H1 (cell line): ENCODE results near the gene IL37. TPM values are rescaled to one million over a fixed set of nuclear protein-coding genes. Genes with fewer than 3 reads are reported as not detected.

Source experiments
- CTCF ChIA-PET: fragments of 300-600 bp; sonication (Branson Sonifier 250); formaldehyde crosslinking; loops from one replicate; lab custom pipeline; 2021; ENCODE audit not compliant: partially characterized antibody; lab: Charles Lee
- POLR2A ChIA-PET: fragments of 300-600 bp; sonication (Branson Sonifier 250); formaldehyde crosslinking; loops from one replicate; lab custom pipeline; 2021; ENCODE audit warnings: inconsistent platforms; ENCODE audit not compliant: partially characterized antibody; lab: Charles Lee
- DNase-seq, 2 experiments: peaks; one replicate each; pipeline versions ENCODE4 v3.0.0 to v3.0.0-alpha.2; 2010 to 2022; ENCODE audit warnings: low spot score in 2 of 2, low read depth in 1 of 2, mixed read lengths in 1 of 2
- FAIRE-seq: peaks from 2 replicates; lab custom pipeline; 2011; peaks lifted over from hg19 to GRCh38; lab: Jason Lieb, UNC
- H2AFZ ChIP-seq: 2 replicates; pipeline ENCODE4 v1.8.1; 2012; ENCODE audit warnings: low read length, inconsistent platforms
- H2AK5ac ChIP-seq: 2 replicates; pipeline ENCODE4 v1.6.1; 2013; ENCODE audit warnings: low read depth, low read length
- H2BK120ac ChIP-seq: replicated peaks from 2 replicates; pipeline ENCODE3; 2013; ENCODE audit warnings: low read depth, low read length, inconsistent platforms
- H2BK12ac ChIP-seq: 2 replicates; pipeline ENCODE4 v1.6.1; 2013; ENCODE audit warnings: low read depth, low read length
- H2BK15ac ChIP-seq: 2 replicates; pipeline ENCODE4 v1.6.1; 2013; ENCODE audit warnings: low read length
- H2BK20ac ChIP-seq: 2 replicates; pipeline ENCODE4 v1.6.1; 2013; ENCODE audit warnings: low read length
- H2BK5ac ChIP-seq: 2 replicates; pipeline ENCODE4 v1.6.1; 2013; ENCODE audit warnings: low read depth, low read length
- H3K14ac ChIP-seq: 2 replicates; pipeline ENCODE4 v1.6.1; 2013; ENCODE audit warnings: inconsistent platforms; ENCODE audit not compliant: insufficient read length
- H3K18ac ChIP-seq: 2 replicates; pipeline ENCODE4 v1.6.1; 2013; ENCODE audit warnings: low read length; ENCODE audit errors: extremely low read depth
- H3K23ac ChIP-seq: 2 replicates; pipeline ENCODE4 v1.6.1; 2013; ENCODE audit warnings: inconsistent platforms; ENCODE audit not compliant: insufficient read length
- H3K23me2 ChIP-seq: 2 replicates; pipeline ENCODE4 v1.6.1; 2013; ENCODE audit warnings: low read depth, low read length
- H3K27ac ChIP-seq: 2 replicates; pipeline ENCODE4 v1.6.1; 2011; ENCODE audit warnings: low read depth, low read length, inconsistent platforms
- H3K27me3 ChIP-seq, 4 experiments: replicated peaks in 1 of 4; 1 replicate in 1 of 4; 2 replicates in 3 of 4; pipeline versions ENCODE4 v1.6.1 to v1.8.1; 2011 to 2013; ENCODE audit warnings: low read length in 3 of 4, mild to moderate bottlenecking in 3 of 4, inconsistent platforms in 2 of 4, mixed read lengths in 2 of 4, moderate library complexity in 1 of 4; ENCODE audit not compliant: control insufficient read depth in 3 of 4, insufficient read depth in 3 of 4; ENCODE audit errors: extremely low read depth in 1 of 4
- H3K36me3 ChIP-seq, 4 experiments: 2 replicates each; pipeline versions ENCODE4 v1.6.1 to v1.8.1; 2011 to 2013; ENCODE audit warnings: mild to moderate bottlenecking in 4 of 4, low read length in 3 of 4, moderate library complexity in 2 of 4, control low read depth in 1 of 4, inconsistent platforms in 1 of 4; ENCODE audit not compliant: insufficient read depth in 4 of 4, control insufficient read depth in 2 of 4
- H3K4ac ChIP-seq: replicated peaks from 2 replicates; pipeline ENCODE3; 2013; ENCODE audit warnings: low read length, low read depth, mixed read lengths, inconsistent platforms; ENCODE audit not compliant: insufficient read length
- H3K4me1 ChIP-seq, 4 experiments: replicated peaks in 1 of 4; 1 replicate in 1 of 4; 2 replicates in 3 of 4; pipeline versions ENCODE4 v1.6.1 to v1.8.1; 2011 to 2013; ENCODE audit warnings: low read length in 3 of 4, inconsistent platforms in 2 of 4, mixed read lengths in 1 of 4; ENCODE audit not compliant: insufficient read depth in 4 of 4, control insufficient read depth in 3 of 4
- H3K4me2 ChIP-seq, 2 experiments: 2 replicates each; pipeline versions ENCODE4 v1.6.1 to v1.8.1; 2011 to 2013; ENCODE audit warnings: low read depth in 2 of 2, low read length in 2 of 2, control low read depth in 1 of 2, inconsistent platforms in 1 of 2, mild to moderate bottlenecking in 1 of 2; ENCODE audit not compliant: insufficient read depth in 1 of 2
- H3K4me3 ChIP-seq, 4 experiments: fragments of 200-600, 300-600 bp in 1 of 4; sonication (generic), shearing (Covaris generic), sonication (Bioruptor Twin) in 1 of 4; 2 replicates each; pipeline versions ENCODE4 v1.5.1 to v1.8.1; 2011 to 2016; ENCODE audit warnings: low read length in 4 of 4, low read depth in 3 of 4, control low read depth in 2 of 4, inconsistent platforms in 2 of 4, mild to moderate bottlenecking in 2 of 4, mixed read lengths in 1 of 4, moderate library complexity in 1 of 4; ENCODE audit not compliant: insufficient read depth in 2 of 4; ENCODE audit errors: extremely low read depth in 1 of 4
- H3K56ac ChIP-seq: replicated peaks from 2 replicates; pipeline ENCODE3; 2013; ENCODE audit warnings: low read depth, mild to moderate bottlenecking, mixed read lengths, low read length, inconsistent platforms; ENCODE audit not compliant: insufficient read length
- H3K79me1 ChIP-seq: 2 replicates; pipeline ENCODE4 v1.6.1; 2013; ENCODE audit warnings: low read depth, low read length, control low read depth
- H3K79me2 ChIP-seq, 2 experiments: 2 replicates each; pipeline versions ENCODE4 v1.6.1 to v1.8.1; 2012 to 2013; ENCODE audit warnings: low read length in 2 of 2, mild to moderate bottlenecking in 2 of 2, inconsistent platforms in 1 of 2; ENCODE audit not compliant: insufficient read depth in 2 of 2, control insufficient read depth in 1 of 2
- H3K9ac ChIP-seq, 4 experiments: replicated peaks in 1 of 4; 1 replicate in 1 of 4; 2 replicates in 3 of 4; pipeline versions ENCODE4 v1.6.1 to v1.8.1; 2011 to 2013; ENCODE audit warnings: low read depth in 3 of 4, low read length in 3 of 4, control low read depth in 2 of 4, mild to moderate bottlenecking in 2 of 4, moderate library complexity in 2 of 4, inconsistent platforms in 1 of 4; ENCODE audit errors: extremely low read depth in 1 of 4
- H3K9me3 ChIP-seq, 2 experiments: 2 replicates each; pipeline versions ENCODE4 v1.6.1 to v1.8.1; 2012 to 2013; ENCODE audit warnings: mild to moderate bottlenecking in 2 of 2, moderate library complexity in 2 of 2, control low read depth in 1 of 2, inconsistent platforms in 1 of 2, low read depth in 1 of 2, low read length in 1 of 2, mixed read lengths in 1 of 2; ENCODE audit not compliant: insufficient read depth in 2 of 2
- H4K20me1 ChIP-seq, 2 experiments: replicated peaks in 1 of 2; 2 replicates each; pipeline versions ENCODE3 to v1.8.1; 2011 to 2013; ENCODE audit warnings: inconsistent platforms in 2 of 2, low read length in 2 of 2, mild to moderate bottlenecking in 1 of 2; ENCODE audit not compliant: insufficient read depth in 2 of 2, control insufficient read depth in 1 of 2
- H4K5ac ChIP-seq: 2 replicates; pipeline ENCODE4 v1.6.1; 2013; ENCODE audit warnings: low read length, low read depth, mixed read lengths, inconsistent platforms; ENCODE audit not compliant: insufficient read length
- H4K8ac ChIP-seq: 2 replicates; pipeline ENCODE4 v1.8.0; 2013; ENCODE audit warnings: mild to moderate bottlenecking, moderate library complexity, low read length, inconsistent platforms; ENCODE audit not compliant: insufficient read depth; ENCODE audit errors: extremely low read depth
- H4K91ac ChIP-seq: replicated peaks from 2 replicates; pipeline ENCODE3; 2013; ENCODE audit warnings: low read length, mixed read lengths, inconsistent platforms; ENCODE audit not compliant: insufficient read length
- BACH1 ChIP-seq: IDR thresholded peaks from 2 replicates; pipeline ENCODE4 v1.6.1; 2012; ENCODE audit warnings: low read length, improper control_type of control experiment
- CEBPB ChIP-seq: IDR thresholded peaks from 2 replicates; pipeline ENCODE4 v1.6.1; 2012; ENCODE audit warnings: low read depth, low read length
- CHD2 ChIP-seq: IDR thresholded peaks from 2 replicates; pipeline ENCODE4 v1.6.1; 2012; ENCODE audit warnings: low read length, improper control_type of control experiment
- CREB1 ChIP-seq: IDR thresholded peaks from 2 replicates; pipeline ENCODE4 v1.6.1; 2012; ENCODE audit warnings: inconsistent platforms
- GTF2F1 ChIP-seq: IDR thresholded peaks from 2 replicates; pipeline ENCODE4 v1.6.1; 2012; ENCODE audit warnings: low read depth, low read length, improper control_type of control experiment, borderline replicate concordance
- KDM4A ChIP-seq: IDR thresholded peaks from one replicate; pipeline ENCODE4 v1.7.1; 2012; ENCODE audit warnings: low read depth, mild to moderate bottlenecking, moderate library complexity, low read length, inconsistent platforms; ENCODE audit not compliant: severe bottlenecking
- NRF1 ChIP-seq: IDR thresholded peaks from 2 replicates; pipeline ENCODE4 v1.6.1; 2011; ENCODE audit warnings: mild to moderate bottlenecking, low read depth, low read length, improper control_type of control experiment
- SIRT6 ChIP-seq: IDR thresholded peaks from one replicate; pipeline ENCODE4 v1.7.1; 2012; ENCODE audit warnings: low read length, inconsistent platforms
- SIX5 ChIP-seq: IDR thresholded peaks from 2 replicates; pipeline ENCODE4 v1.6.1; 2011; ENCODE audit warnings: mild to moderate bottlenecking, low read depth, low read length
- SP1 ChIP-seq: IDR thresholded peaks from 2 replicates; pipeline ENCODE4 v1.6.1; 2011; ENCODE audit warnings: low read depth, low read length
- TBP ChIP-seq: IDR thresholded peaks from 2 replicates; pipeline ENCODE4 v1.6.1; 2011; ENCODE audit warnings: low read depth, low read length, improper control_type of control experiment
- WGBS, 2 experiments: shearing (Covaris generic) in 1 of 2; methylation state at CpG; one replicate each; pipeline versions ENCODE4 v1.1.6 to v1.1.7; 2013 to 2015; ENCODE audit warnings: low lambda C conversion rate in 2 of 2, mixed read lengths in 2 of 2, inconsistent platforms in 1 of 2, low coverage in 1 of 2, missing lambda C conversion rate in 1 of 2; ENCODE audit not compliant: insufficient replicate concordance in 2 of 2, insufficient coverage in 1 of 2, insufficient read length in 1 of 2; ENCODE audit errors: extremely low coverage in 1 of 2, missing lambda C conversion rate in 1 of 2; 5-methylcytosine and 5-hydroxymethylcytosine counted together
- polyA plus RNA-seq, 7 experiments: library from polyadenylated mRNA; depleted of rRNA in 3 of 7; stranded (reverse) in 5 of 7; unstranded in 2 of 7; fragments of >200 nt in 5 of 7; fragments of 200-250 nt in 2 of 7; gene quantifications; 1 replicate in 5 of 7; 2 replicates in 1 of 7; 4 replicates in 1 of 7; pipeline versions ENCODE4 v1.2.1 to v1.2.3, GENCODE V29; 2011 to 2013; ENCODE audit warnings: missing spikeins in 2 of 7, mixed read lengths in 2 of 7
- total RNA-seq: library from RNA; stranded (reverse); fragmentation: NEBNext Ultra II Directional; extraction: Animal tissue kit (Norgen Biotek cat#: 25700); gene quantifications from 2 replicates; pipeline ENCODE4 v1.2.1, GENCODE V29; 2021

Gene IL37
- total and polyA plus RNA-seq, 2 of the 8 experiments (the other 6 are each of a cell fraction or from before 2014, with no cell fraction given) = 0.18 TPM; not detected in 1

DNA sequence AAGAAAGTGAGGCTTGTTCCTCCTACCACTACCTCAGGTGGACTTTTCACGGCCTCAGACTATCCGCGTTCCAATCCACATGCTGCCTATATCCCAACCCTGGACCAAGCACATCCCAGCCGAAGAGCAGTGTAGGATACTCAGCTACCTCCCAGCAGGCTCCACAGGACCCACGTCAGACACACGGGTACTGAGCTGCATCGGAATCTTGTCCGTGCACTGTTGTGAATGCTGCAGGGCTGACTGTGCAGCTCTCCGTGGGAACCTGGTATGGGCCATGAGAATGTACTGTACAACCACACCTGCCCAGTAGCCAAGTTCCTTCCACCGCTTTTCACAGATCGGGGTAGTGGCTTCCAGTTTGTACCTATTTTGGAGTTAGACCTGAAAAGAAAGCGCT is 22.3 kb downstream of the IL37 start:
- no peak for TF ChIP-seq GTF2F1
- no peak for TF ChIP-seq SIX5
- TF ChIP-seq KDM4A = no peak
- TF ChIP-seq BACH1 = no peak
- TF ChIP-seq CEBPB = no peak
- no peak for TF ChIP-seq TBP
- TF ChIP-seq SP1 = no peak
- TF ChIP-seq CHD2 = no peak
- no peak for TF ChIP-seq NRF1
- TF ChIP-seq CREB1 = no peak
- TF ChIP-seq SIRT6 = no peak
- Histone ChIP-seq H4K8ac (no peak overlapping the region), H3K14ac (no peak overlapping the region), H4K5ac (no peak overlapping the region), H2AFZ (0 out of 2 replicates have a peak overlapping the region, but pooled peaks have one; percentile 62), H3K36me3 (no peaks in the 10 kb centered on the region), H3K18ac (no peak overlapping the region), H3K27ac (no peak overlapping the region), H2BK12ac (no peak overlapping the region), H3K79me1 (no peaks in the 10 kb centered on the region), H4K91ac (no peak overlapping the region), H3K23me2 (no peaks in the 10 kb centered on the region), H2BK15ac (no peak overlapping the region), H2BK20ac (no peak overlapping the region), H3K4me3 (no peak overlapping the region), H2BK5ac (no peak overlapping the region), H3K23ac (no peak overlapping the region), H3K9me3 (no peaks in the 10 kb centered on the region), H3K79me2 (no peaks in the 10 kb centered on the region), H3K4ac (no peak overlapping the region), H3K9ac (no peak overlapping the region), H3K27me3 (no peaks in the 10 kb centered on the region), H3K4me2 (no peak overlapping the region), H3K56ac (no peak overlapping the region), H2AK5ac (no peak overlapping the region), H2BK120ac (no peak overlapping the region), H3K4me1 (no peaks in the 10 kb centered on the region), H4K20me1 (no peaks in the 10 kb centered on the region)
- 91% methylated on average over 12 of the region's 12 CpGs; no CpG with 5 or more reads in 1 of the 2 experiments for WGBS, 2 experiments
- FAIRE-seq = no peak
- peak in 1 of 2 experiments; percentile 13 for DNase-seq
- CTCF ChIA-PET = no interaction called here
- POLR2A ChIA-PET = no interaction called here
